Measurements from ENCODE around the gene TMIGD2. TPM values are rescaled to one million over a fixed set of nuclear protein-coding genes. Genes with fewer than 3 reads are reported as not detected.

TMIGD2 gene
- total RNA-seq, 2 donors from 2014 or later: 0.85 to 2.1 TPM

Other genes starting within 250 kb of the TMIGD2 start
- gene ZBTB7A, start 235.5 kb downstream of the TMIGD2 start, total RNA-seq: 100 to 1,000 TPM; 110 to 124 TPM
- 100 to 1,000 TPM; 208 to 229 TPM for gene MAP2K2, start 178.3 kb downstream of the TMIGD2 start, total RNA-seq
- 1 to 10 TPM; 6.7 to 7.0 TPM for gene CREB3L3, start 148.8 kb downstream of the TMIGD2 start, total RNA-seq
- 100 to 1,000 TPM in 1 of 2 donors, 10 to 100 TPM in 1; 96.1 to 149 TPM for gene SIRT6, start 119.8 kb downstream of the TMIGD2 start, total RNA-seq
- gene ANKRD24, start 119.7 kb downstream of the TMIGD2 start, total RNA-seq: 1 to 10 TPM; 1.0 to 1.1 TPM
- gene EBI3, start 72.9 kb downstream of the TMIGD2 start, total RNA-seq: 1 to 10 TPM in 1 of 2 donors, under 1 TPM in 1; 0.40 to 2.6 TPM
- gene YJU2, start 55.3 kb downstream of the TMIGD2 start, total RNA-seq: 10 to 100 TPM; 17.8 to 18.1 TPM
- 10 to 100 TPM; 23.6 to 25.0 TPM for gene SHD, start 23.1 kb downstream of the TMIGD2 start, total RNA-seq
- 1 to 10 TPM in 1 of 2 donors, under 1 TPM in 1; 0.95 to 1.1 TPM for gene FSD1, start 2.2 kb upstream of the TMIGD2 start, total RNA-seq
- gene STAP2, start 36.4 kb upstream of the TMIGD2 start, total RNA-seq: 100 to 1,000 TPM; 222 to 249 TPM
- gene MPND, start 41.2 kb upstream of the TMIGD2 start, total RNA-seq: 10 to 100 TPM; 77.3 to 84.6 TPM
- 10 to 100 TPM; 42.3 to 44.4 TPM for gene SH3GL1, start 98.2 kb upstream of the TMIGD2 start, total RNA-seq
- gene CHAF1A, start 100.3 kb upstream of the TMIGD2 start, total RNA-seq: 10 to 100 TPM in 1 of 2 donors, 1 to 10 TPM in 1; 10.0 to 15.5 TPM
- 100 to 1,000 TPM in 1 of 2 donors, 10 to 100 TPM in 1; 90.4 to 104 TPM for gene UBXN6, start 155.4 kb upstream of the TMIGD2 start, total RNA-seq
- gene HDGFL2, start 169.9 kb upstream of the TMIGD2 start, total RNA-seq: 10 to 100 TPM; 29.9 to 39.3 TPM
- gene PLIN4, start 216.1 kb upstream of the TMIGD2 start, total RNA-seq: 10 to 100 TPM in 1 of 2 donors, under 1 TPM in 1; 0.24 to 12.0 TPM
- gene PLIN5, start 232.8 kb upstream of the TMIGD2 start, total RNA-seq: 1 to 10 TPM; 1.9 to 2.2 TPM
- 10 to 100 TPM; 11.6 to 31.8 TPM for gene LRG1, start 237.6 kb upstream of the TMIGD2 start, total RNA-seq

All from left colon (tissue), 2 donors.